ENCODE data around the gene LDLRAD4. TPM values are rescaled to one million over a fixed set of nuclear protein-coding genes. Genes with fewer than 3 reads are reported as not detected.

The LDLRAD4 gene
- total RNA-seq, 1 donor from 2014 or later: 1.4 TPM

DNA sequence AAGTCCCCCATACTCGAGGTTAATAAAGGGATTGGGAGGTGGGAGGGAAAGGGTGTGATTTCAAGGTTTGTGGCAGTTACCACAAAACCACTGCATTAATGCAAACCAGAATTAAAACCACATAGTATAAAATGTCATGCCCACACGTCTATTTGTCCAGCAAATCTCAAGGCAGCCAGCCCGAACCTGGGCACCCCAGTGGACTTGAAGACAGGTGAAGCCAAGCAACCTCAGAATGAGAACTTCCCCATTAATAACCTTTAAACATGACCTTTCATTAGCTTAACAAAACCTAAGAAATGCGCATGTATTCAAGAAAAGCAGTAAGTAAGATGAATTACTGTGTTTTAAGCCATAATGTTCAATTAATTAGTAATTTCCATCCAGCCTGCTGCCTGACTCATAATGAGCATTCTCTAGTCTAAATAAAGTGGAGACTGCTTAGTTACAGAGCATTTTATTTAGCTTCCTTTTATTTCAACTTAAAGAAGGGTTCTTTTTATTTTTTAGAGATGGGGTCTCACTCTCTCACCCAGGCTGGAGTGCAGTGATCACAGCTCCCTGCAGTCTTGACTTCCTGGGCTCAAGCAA is 278.2 kb downstream of the LDLRAD4 start:
- Mint-ChIP-seq H3K27ac (ENCODE audit: unreplicated experiment) (no peak overlapping the region), H3K4me3 (no peak overlapping the region), H3K27me3 (ENCODE audit: low read depth) (peaks cover 18% of the 10 kb centered on the region), H3K4me1 (peaks cover 20% of the 10 kb centered on the region), H3K36me3 (ENCODE audit: low read depth) (peaks cover 13% of the 10 kb centered on the region), H3K9me3 (peaks cover 4% of the 10 kb centered on the region)
- DNase-seq (ENCODE audit: low read depth, low spot score): no peak
- no peak for TF ChIP-seq CTCF (conservative IDR thresholded peaks at IDR 0.05)

- H3K27me3 Mint-ChIP-seq (ENCODE audit: low read depth): peaks cover 33% of the 10 kb centered on the region
- peaks cover 4% of the 10 kb centered on the region for H3K9me3 Mint-ChIP-seq
- H3K4me3 Mint-ChIP-seq: peak overlapping the region; percentile 18
- H3K27ac Mint-ChIP-seq (ENCODE audit: unreplicated experiment): no peak overlapping the region
- no peak for TF ChIP-seq CTCF (conservative IDR thresholded peaks at IDR 0.05)
- DNase-seq (ENCODE audit: low read depth, low spot score): no peak
- H3K4me1 Mint-ChIP-seq: peaks cover 20% of the 10 kb centered on the region
- H3K36me3 Mint-ChIP-seq (ENCODE audit: low read depth): peaks cover 13% of the 10 kb centered on the region
Observed at GRCh38 chr18:13499803-13500202, 281.2 kb downstream of the LDLRAD4 start.

DNA sequence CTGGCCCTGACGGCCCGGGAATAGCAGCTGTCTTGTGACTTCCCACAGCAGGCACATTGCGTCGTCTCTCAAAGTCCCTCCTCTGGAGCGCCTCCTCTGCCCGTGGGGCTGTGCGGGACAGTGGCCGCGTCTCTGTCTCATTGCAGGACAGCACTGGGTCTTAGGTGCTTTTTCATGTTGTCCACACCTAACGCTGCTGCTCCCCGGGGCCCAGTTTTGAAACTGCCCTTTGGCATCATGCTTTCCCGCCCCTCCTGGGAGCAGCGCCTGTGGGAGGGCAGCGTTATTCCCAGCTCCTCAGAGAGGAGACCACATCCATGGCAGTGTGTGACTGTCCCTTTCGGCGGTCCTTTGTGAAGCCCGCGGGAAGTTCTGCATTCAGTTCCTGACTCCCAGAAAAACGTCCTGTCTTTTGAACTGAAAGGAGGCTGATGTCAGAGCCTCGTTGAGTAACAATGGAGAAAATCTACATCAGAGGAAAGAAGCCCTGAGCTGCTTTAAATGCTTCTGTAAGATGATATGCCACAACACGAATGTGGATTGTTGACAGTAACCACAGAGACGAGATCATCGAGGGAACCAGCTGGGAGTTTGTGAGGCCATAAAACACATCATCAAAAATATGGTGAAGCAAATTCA is 281.8 kb downstream of the LDLRAD4 start:
- DNase-seq (ENCODE audit: low read depth, low spot score): peak; percentile 33
- H3K4me3 Mint-ChIP-seq: peak overlapping the region; percentile 18
- H3K4me1 Mint-ChIP-seq: peaks cover 20% of the 10 kb centered on the region
- peaks cover 13% of the 10 kb centered on the region for H3K36me3 Mint-ChIP-seq (ENCODE audit: low read depth)
- peak overlapping the region; percentile 52 for H3K27ac Mint-ChIP-seq (ENCODE audit: unreplicated experiment)
- TF ChIP-seq CTCF (conservative IDR thresholded peaks at IDR 0.05): no peak
- H3K9me3 Mint-ChIP-seq: peaks cover 4% of the 10 kb centered on the region
- H3K27me3 Mint-ChIP-seq (ENCODE audit: low read depth): peaks cover 34% of the 10 kb centered on the region

- Mint-ChIP-seq H3K27me3 (ENCODE audit: low read depth) (peaks cover 34% of the 10 kb centered on the region), H3K9me3 (peaks cover 4% of the 10 kb centered on the region), H3K4me3 (peak overlapping the region; percentile 41), H3K27ac (ENCODE audit: unreplicated experiment) (no peak overlapping the region), H3K36me3 (ENCODE audit: low read depth) (peaks cover 13% of the 10 kb centered on the region), H3K4me1 (peaks cover 20% of the 10 kb centered on the region)
- TF ChIP-seq CTCF (conservative IDR thresholded peaks at IDR 0.05): no peak
- DNase-seq (ENCODE audit: low read depth, low spot score): no peak
Observed at GRCh38 chr18:13500869-13501542, 282.4 kb downstream of the LDLRAD4 start.

DNA sequence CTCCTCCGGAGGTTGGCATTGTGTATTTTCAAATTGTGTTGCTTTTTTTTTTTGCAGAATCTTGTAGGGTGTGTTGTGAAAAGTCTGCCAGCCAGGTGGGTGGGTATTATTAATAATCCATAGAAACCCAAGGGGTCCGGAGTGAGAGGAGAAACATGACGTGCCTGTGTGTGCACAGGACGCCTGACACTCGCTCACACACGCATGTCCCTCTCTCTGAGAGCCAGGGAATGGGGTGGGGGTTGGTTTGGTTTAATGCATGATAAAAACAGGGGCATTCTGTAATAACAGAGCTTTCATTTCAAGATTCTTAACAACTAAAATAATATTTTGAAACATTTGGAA is 283.0 kb downstream of the LDLRAD4 start:
- Mint-ChIP-seq H3K9me3 (peaks cover 4% of the 10 kb centered on the region), H3K27me3 (ENCODE audit: low read depth) (peaks cover 34% of the 10 kb centered on the region), H3K36me3 (ENCODE audit: low read depth) (peaks cover 13% of the 10 kb centered on the region), H3K4me3 (peak overlapping the region; percentile 41), H3K4me1 (peaks cover 20% of the 10 kb centered on the region), H3K27ac (ENCODE audit: unreplicated experiment) (no peak overlapping the region)
- DNase-seq (ENCODE audit: low read depth, low spot score): no peak
- no peak for TF ChIP-seq CTCF (conservative IDR thresholded peaks at IDR 0.05)

All from neural crest cell (in vitro differentiated cells).